HepG2 (cell line): ENCODE measurements around the gene POC1A. TPM values are rescaled to one million over a fixed set of nuclear protein-coding genes. Genes with fewer than 3 reads are reported as not detected.
A peak's percentile ranks its signal among the peaks of the same experiment; 100 is the strongest.

Experiments
- GFI1 ChIP-seq: sonication (generic); formaldehyde crosslinking; IDR thresholded peaks from 2 replicates; pipeline ENCODE4 v1.5.0; 2020; ENCODE audit warnings: missing genetic modification reagents, mild to moderate bottlenecking, borderline replicate concordance
- MYC ChIP-seq: sonication (generic); formaldehyde crosslinking; IDR thresholded peaks from 2 replicates; pipeline ENCODE4 v1.9.0; 2021; ENCODE audit warnings: missing genetic modification reagents, borderline replicate concordance
- NKX3-1 ChIP-seq: sonication (generic); formaldehyde crosslinking; IDR thresholded peaks from 2 replicates; pipeline ENCODE4 v1.5.0; 2020; ENCODE audit warnings: missing genetic modification reagents
- SIX1 ChIP-seq: sonication (generic); formaldehyde crosslinking; IDR thresholded peaks from 2 replicates; pipeline ENCODE4 v1.4.0; 2020; ENCODE audit warnings: missing genetic modification reagents, borderline replicate concordance
- TBP ChIP-seq: sonication (generic); formaldehyde crosslinking; IDR thresholded peaks from 2 replicates; pipeline ENCODE4 v1.5.0; 2020; ENCODE audit warnings: missing genetic modification reagents
- ZNF20 ChIP-seq: sonication (generic); formaldehyde crosslinking; IDR thresholded peaks from 2 replicates; pipeline ENCODE4 v1.4.0; 2020; ENCODE audit warnings: mild to moderate bottlenecking, moderate library complexity, missing genetic modification reagents
- ZNF263 ChIP-seq: sonication (generic); formaldehyde crosslinking; IDR thresholded peaks from 2 replicates; pipeline ENCODE4 v1.4.0; 2020; ENCODE audit warnings: missing genetic modification reagents
- ZNF709 ChIP-seq: sonication (generic); formaldehyde crosslinking; IDR thresholded peaks from 2 replicates; pipeline ENCODE4 v1.5.0; 2020; ENCODE audit warnings: mild to moderate bottlenecking, missing genetic modification reagents
- polyA plus RNA-seq, 8 experiments: library from polyadenylated mRNA; depleted of rRNA in 3 of 8; stranded (reverse) in 7 of 8; unstranded in 1 of 8; fragments of >200 nt; fragmentation: Illumina TruSeq in 4 of 8; extraction: Trizol in 4 of 8; gene quantifications; 2 replicates each; pipeline versions ENCODE4 v1.2.1 to v1.2.3, GENCODE V29; 2011 to 2016; ENCODE audit warnings: low read depth in 4 of 8, missing spikeins in 1 of 8, mixed read lengths in 1 of 8; ENCODE audit not compliant: insufficient read depth in 1 of 8
- total RNA-seq, 5 experiments: library from RNA; depleted of rRNA; stranded (reverse); fragments of >200 nt; fragmentation: Illumina TruSeq; extraction: Trizol; gene quantifications; 2 replicates each; pipeline ENCODE4 v1.2.3, GENCODE V29; 2016; ENCODE audit warnings: low read depth in 1 of 5
- TF ChIP-seq, protein P1 (sequence below): sonication (generic); formaldehyde crosslinking; IDR thresholded peaks from 2 replicates; pipeline ENCODE4 v1.4.0; 2020; ENCODE audit warnings: missing genetic modification reagents, mild to moderate bottlenecking, borderline replicate concordance
- TF ChIP-seq, protein P2 (sequence below): sonication (generic); formaldehyde crosslinking; IDR thresholded peaks from 2 replicates; pipeline ENCODE4 v1.5.0; 2020; ENCODE audit warnings: missing genetic modification reagents, mild to moderate bottlenecking, borderline replicate concordance
- TF ChIP-seq, protein P3 (sequence below): sonication (generic); formaldehyde crosslinking; IDR thresholded peaks from 2 replicates; pipeline ENCODE4 v1.4.0; 2020; ENCODE audit warnings: mild to moderate bottlenecking, low read depth, missing genetic modification reagents
- TF ChIP-seq, protein P4 (sequence below): sonication (generic); formaldehyde crosslinking; IDR thresholded peaks from 2 replicates; pipeline ENCODE4 v1.4.0; 2020; ENCODE audit warnings: missing genetic modification reagents
- TF ChIP-seq, protein P5 (sequence below): sonication (generic); formaldehyde crosslinking; conservative IDR thresholded peaks from 2 replicates; pipeline ENCODE4 v1.4.0; 2020; ENCODE audit warnings: mild to moderate bottlenecking, missing genetic modification reagents, moderate library complexity
- TF ChIP-seq, protein P6 (sequence below): sonication (generic); IDR thresholded peaks from 2 replicates; pipeline ENCODE4 v1.6.1; 2016; ENCODE audit warnings: low read depth, borderline replicate concordance
- TF ChIP-seq, protein P7 (sequence below): sonication (generic); formaldehyde crosslinking; IDR thresholded peaks from 2 replicates; pipeline ENCODE4 v1.8.1; 2023; ENCODE audit warnings: mild to moderate bottlenecking, missing genetic modification reagents

The POC1A gene
- total and polyA plus RNA-seq, 2 of the 13 experiments (the other 11 are each of a cell fraction or from before 2014, with no cell fraction given): 14.6 to 20.0 TPM

DNA sequence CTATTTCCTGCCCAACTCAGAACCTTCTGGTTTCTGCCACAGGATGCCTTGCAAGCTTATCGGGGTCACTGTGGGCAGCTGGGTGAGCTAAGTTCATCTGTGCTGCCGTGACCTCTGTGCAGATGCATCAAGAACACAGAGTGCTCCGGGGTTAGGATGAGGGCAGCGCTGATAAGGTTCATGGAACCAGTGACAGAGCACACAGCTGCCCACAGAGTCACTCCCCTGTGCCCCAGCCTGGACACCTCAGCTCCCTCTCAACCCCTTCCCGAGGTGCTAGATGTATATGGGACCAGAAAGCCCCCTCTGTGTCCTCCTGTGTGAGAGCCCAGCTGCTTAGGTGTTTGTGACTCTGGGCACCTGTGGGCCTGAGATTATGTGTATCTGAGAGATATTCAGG is 28.0 kb upstream of the POC1A start (continued):
- TF ChIP-seq, protein P1, sequence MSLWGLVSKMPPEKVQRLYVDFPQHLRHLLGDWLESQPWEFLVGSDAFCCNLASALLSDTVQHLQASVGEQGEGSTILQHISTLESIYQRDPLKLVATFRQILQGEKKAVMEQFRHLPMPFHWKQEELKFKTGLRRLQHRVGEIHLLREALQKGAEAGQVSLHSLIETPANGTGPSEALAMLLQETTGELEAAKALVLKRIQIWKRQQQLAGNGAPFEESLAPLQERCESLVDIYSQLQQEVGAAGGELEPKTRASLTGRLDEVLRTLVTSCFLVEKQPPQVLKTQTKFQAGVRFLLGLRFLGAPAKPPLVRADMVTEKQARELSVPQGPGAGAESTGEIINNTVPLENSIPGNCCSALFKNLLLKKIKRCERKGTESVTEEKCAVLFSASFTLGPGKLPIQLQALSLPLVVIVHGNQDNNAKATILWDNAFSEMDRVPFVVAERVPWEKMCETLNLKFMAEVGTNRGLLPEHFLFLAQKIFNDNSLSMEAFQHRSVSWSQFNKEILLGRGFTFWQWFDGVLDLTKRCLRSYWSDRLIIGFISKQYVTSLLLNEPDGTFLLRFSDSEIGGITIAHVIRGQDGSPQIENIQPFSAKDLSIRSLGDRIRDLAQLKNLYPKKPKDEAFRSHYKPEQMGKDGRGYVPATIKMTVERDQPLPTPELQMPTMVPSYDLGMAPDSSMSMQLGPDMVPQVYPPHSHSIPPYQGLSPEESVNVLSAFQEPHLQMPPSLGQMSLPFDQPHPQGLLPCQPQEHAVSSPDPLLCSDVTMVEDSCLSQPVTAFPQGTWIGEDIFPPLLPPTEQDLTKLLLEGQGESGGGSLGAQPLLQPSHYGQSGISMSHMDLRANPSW (CRISPR knock-in tag): no peak
- TF ChIP-seq GFI1 (CRISPR knock-in tag) (no peak), NKX3-1 (CRISPR knock-in tag) (no peak), MYC (0 out of 2 replicates have a peak, but pooled peaks have one; percentile 20), SIX1 (CRISPR knock-in tag) (no peak), TBP (no peak), ZNF20 (no peak), ZNF263 (CRISPR knock-in tag) (peak; percentile 92), ZNF709 (CRISPR knock-in tag) (no peak)
- TF ChIP-seq, protein P2, sequence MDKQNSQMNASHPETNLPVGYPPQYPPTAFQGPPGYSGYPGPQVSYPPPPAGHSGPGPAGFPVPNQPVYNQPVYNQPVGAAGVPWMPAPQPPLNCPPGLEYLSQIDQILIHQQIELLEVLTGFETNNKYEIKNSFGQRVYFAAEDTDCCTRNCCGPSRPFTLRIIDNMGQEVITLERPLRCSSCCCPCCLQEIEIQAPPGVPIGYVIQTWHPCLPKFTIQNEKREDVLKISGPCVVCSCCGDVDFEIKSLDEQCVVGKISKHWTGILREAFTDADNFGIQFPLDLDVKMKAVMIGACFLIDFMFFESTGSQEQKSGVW (CRISPR knock-in tag): no peak
- TF ChIP-seq, protein P3, sequence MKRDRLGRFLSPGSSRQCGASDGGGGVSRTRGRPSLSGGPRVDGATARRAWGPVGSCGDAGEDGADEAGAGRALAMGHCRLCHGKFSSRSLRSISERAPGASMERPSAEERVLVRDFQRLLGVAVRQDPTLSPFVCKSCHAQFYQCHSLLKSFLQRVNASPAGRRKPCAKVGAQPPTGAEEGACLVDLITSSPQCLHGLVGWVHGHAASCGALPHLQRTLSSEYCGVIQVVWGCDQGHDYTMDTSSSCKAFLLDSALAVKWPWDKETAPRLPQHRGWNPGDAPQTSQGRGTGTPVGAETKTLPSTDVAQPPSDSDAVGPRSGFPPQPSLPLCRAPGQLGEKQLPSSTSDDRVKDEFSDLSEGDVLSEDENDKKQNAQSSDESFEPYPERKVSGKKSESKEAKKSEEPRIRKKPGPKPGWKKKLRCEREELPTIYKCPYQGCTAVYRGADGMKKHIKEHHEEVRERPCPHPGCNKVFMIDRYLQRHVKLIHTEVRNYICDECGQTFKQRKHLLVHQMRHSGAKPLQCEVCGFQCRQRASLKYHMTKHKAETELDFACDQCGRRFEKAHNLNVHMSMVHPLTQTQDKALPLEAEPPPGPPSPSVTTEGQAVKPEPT (CRISPR knock-in tag): no peak
- TF ChIP-seq, protein P4, sequence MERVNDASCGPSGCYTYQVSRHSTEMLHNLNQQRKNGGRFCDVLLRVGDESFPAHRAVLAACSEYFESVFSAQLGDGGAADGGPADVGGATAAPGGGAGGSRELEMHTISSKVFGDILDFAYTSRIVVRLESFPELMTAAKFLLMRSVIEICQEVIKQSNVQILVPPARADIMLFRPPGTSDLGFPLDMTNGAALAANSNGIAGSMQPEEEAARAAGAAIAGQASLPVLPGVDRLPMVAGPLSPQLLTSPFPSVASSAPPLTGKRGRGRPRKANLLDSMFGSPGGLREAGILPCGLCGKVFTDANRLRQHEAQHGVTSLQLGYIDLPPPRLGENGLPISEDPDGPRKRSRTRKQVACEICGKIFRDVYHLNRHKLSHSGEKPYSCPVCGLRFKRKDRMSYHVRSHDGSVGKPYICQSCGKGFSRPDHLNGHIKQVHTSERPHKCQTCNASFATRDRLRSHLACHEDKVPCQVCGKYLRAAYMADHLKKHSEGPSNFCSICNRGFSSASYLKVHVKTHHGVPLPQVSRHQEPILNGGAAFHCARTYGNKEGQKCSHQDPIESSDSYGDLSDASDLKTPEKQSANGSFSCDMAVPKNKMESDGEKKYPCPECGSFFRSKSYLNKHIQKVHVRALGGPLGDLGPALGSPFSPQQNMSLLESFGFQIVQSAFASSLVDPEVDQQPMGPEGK (CRISPR knock-in tag): no peak
- TF ChIP-seq, protein P5, sequence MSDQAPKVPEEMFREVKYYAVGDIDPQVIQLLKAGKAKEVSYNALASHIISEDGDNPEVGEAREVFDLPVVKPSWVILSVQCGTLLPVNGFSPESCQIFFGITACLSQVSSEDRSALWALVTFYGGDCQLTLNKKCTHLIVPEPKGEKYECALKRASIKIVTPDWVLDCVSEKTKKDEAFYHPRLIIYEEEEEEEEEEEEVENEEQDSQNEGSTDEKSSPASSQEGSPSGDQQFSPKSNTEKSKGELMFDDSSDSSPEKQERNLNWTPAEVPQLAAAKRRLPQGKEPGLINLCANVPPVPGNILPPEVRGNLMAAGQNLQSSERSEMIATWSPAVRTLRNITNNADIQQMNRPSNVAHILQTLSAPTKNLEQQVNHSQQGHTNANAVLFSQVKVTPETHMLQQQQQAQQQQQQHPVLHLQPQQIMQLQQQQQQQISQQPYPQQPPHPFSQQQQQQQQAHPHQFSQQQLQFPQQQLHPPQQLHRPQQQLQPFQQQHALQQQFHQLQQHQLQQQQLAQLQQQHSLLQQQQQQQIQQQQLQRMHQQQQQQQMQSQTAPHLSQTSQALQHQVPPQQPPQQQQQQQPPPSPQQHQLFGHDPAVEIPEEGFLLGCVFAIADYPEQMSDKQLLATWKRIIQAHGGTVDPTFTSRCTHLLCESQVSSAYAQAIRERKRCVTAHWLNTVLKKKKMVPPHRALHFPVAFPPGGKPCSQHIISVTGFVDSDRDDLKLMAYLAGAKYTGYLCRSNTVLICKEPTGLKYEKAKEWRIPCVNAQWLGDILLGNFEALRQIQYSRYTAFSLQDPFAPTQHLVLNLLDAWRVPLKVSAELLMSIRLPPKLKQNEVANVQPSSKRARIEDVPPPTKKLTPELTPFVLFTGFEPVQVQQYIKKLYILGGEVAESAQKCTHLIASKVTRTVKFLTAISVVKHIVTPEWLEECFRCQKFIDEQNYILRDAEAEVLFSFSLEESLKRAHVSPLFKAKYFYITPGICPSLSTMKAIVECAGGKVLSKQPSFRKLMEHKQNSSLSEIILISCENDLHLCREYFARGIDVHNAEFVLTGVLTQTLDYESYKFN: peak; percentile 55
- TF ChIP-seq, protein P6, sequence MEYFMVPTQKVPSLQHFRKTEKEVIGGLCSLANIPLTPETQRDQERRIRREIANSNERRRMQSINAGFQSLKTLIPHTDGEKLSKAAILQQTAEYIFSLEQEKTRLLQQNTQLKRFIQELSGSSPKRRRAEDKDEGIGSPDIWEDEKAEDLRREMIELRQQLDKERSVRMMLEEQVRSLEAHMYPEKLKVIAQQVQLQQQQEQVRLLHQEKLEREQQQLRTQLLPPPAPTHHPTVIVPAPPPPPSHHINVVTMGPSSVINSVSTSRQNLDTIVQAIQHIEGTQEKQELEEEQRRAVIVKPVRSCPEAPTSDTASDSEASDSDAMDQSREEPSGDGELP: peak; percentile 26; the same call in 1 of the 2 replicates
- TF ChIP-seq, protein P7, sequence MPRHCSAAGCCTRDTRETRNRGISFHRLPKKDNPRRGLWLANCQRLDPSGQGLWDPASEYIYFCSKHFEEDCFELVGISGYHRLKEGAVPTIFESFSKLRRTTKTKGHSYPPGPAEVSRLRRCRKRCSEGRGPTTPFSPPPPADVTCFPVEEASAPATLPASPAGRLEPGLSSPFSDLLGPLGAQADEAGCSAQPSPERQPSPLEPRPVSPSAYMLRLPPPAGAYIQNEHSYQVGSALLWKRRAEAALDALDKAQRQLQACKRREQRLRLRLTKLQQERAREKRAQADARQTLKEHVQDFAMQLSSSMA (CRISPR knock-in tag): no peak
